CD4-positive, alpha-beta T cell treated with Interleukin-12 subunit alpha and Interleukin-12 subunit beta, for 1 hour (primary cell): Measurements from ENCODE around the gene BAZ1A.

Experiments
- DNase-seq: peaks from one replicate; pipeline ENCODE4 v3.0.0-alpha.2; 2020

Gene BAZ1A

GRCh38 chr14:34715127-34715863, 159.9 kb downstream of the BAZ1A start:
- DNase-seq: no peak

- DNase-seq: peak; percentile 82
These were observed 160.6 kb downstream of the BAZ1A start, which contains the start of gene CFL2 for GRCh38 chr14:34714320-34715126. Gene CFL2, minus strand, starts transcription at chr14:34714593. Its CDS starts 53 bp downstream, at chr14:34714540.

DNA sequence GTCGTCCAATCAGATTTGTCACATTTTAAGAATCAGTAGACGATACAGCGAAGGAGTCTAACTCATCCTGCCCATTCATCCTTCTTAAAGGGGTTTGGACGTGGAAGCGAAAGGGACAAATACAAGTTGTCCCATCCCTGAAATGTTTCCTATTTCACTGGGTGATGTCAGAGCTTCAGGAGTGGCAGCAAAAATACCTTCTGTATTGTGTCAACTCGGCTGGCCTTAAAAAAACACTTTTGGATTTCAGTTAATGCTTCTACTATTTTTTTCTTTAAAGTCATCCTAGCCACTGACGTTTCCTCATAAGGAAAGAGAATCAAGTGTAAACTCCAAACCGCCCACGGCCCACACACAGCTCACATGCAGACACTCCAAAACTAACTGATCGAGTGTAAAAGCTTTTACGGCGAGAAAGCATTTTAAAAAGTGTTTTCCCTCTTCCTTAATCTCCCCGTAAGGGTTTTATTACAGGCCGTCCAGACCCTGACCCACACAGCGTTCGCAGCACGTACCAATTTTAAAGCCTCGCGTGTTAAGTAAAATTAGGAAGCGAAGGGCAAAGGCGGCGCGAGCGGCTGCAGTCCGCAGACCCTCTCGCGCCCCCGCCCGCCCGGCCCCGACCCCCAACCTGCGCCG, 161.4 kb downstream of the BAZ1A start:
- DNase-seq: peak; percentile 29

GRCh38 chr14:34713122-34713680, 162.0 kb downstream of the BAZ1A start:
- DNase-seq: no peak

GRCh38 chr14:34711796-34712712, 163.1 kb downstream of the BAZ1A start:
- no peak for DNase-seq

- DNase-seq: no peak
These were observed 164.0 kb downstream of the BAZ1A start for GRCh38 chr14:34711169-34711568.

DNA sequence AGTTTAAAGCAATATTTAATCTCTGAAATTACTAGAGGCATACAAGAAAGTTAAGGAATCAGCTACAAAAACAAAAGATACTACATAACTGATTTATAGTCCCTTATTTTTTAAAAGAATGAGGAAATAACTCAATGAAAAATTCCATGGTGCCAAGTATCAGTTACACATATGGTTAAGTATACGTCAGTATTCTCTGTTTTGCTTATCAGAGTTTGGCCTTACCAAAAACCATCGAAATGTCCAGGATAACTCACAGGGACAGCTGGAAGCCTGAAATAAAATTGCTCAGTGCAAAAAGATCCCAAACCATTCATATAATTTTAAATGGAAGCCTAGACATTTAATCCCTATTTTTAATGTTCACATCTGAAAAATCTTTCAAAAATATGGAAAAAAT, 164.4 kb downstream of the BAZ1A start:
- no peak for DNase-seq

GRCh38 chr14:34710006-34710405, 165.2 kb downstream of the BAZ1A start:
- no peak for DNase-seq

DNA sequence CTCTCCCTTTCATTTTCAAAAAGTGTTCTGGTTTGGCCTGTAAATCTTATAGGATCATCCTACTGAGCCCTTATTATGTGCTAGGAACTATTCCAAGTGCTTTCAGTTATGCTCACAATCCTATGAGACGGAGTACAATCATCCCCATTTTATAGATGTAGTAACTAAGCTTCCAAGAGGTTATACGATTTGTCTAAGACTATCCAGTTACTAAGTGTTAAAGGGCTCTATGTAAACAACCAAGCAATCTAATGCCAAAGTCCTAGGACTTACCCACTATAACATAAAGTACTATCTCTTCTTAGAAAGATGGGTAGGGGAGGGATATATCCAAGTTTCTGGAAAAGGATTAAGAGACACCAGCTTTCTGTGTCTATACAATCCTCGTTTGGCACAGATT, 167.4 kb downstream of the BAZ1A start:
- no peak for DNase-seq
